A673 (cell line): Measurements from ENCODE around the gene DPM2. TPM values are rescaled to one million over a fixed set of nuclear protein-coding genes. Genes with fewer than 3 reads are reported as not detected.

Experiments
- BruUV-seq: library from RNA; stranded (reverse); fragments of 400-500 nt; replicated peaks from 2 replicates; lab custom pipeline; 2021; lab: Mats Ljungman, UMichigan
- CTCF ChIA-PET: fragments of 300-600 bp; sonication (Branson Sonifier 250); formaldehyde crosslinking; loops from one replicate; lab custom pipeline; 2022; ENCODE audit warnings: antibody characterized with exemption; lab: Charles Lee
- POLR2A ChIA-PET: fragments of 300-600 bp; sonication (Branson Sonifier 250); formaldehyde crosslinking; loops from one replicate; lab custom pipeline; 2022; ENCODE audit warnings: antibody characterized with exemption; ENCODE audit not compliant: low non-redundant PET; lab: Charles Lee
- DNase-seq: peaks from one replicate; pipeline ENCODE4 v3.0.0-alpha.2; 2015; ENCODE audit warnings: low spot score
- H3K27ac ChIP-seq: fragments of 200-600 bp; sonication (generic); 2 replicates; pipeline ENCODE4 v1.5.1; 2016; ENCODE audit warnings: mixed run types, low read depth, mild to moderate bottlenecking, mixed read lengths, antibody characterized with exemption, low read length; ENCODE audit not compliant: poor library complexity, severe bottlenecking
- H3K27me3 ChIP-seq: fragments of 200-600 bp; sonication (generic); replicated peaks from 2 replicates; pipeline ENCODE4 v1.6.1; 2017; ENCODE audit warnings: mixed run types, low read depth, mild to moderate bottlenecking, mixed read lengths, antibody characterized with exemption, low read length; ENCODE audit not compliant: insufficient read depth, poor library complexity
- H3K36me3 ChIP-seq: fragments of 200-600 bp; sonication (generic); 2 replicates; pipeline ENCODE4 v1.6.1; 2016; ENCODE audit warnings: mixed run types, mild to moderate bottlenecking, mixed read lengths, antibody characterized with exemption, low read length; ENCODE audit not compliant: insufficient read depth, poor library complexity, severe bottlenecking
- H3K4me1 ChIP-seq: fragments of 200-600 bp; sonication (generic); 2 replicates; pipeline ENCODE4 v1.6.1; 2017; ENCODE audit warnings: mixed run types, mild to moderate bottlenecking, mixed read lengths, antibody characterized with exemption, low read length; ENCODE audit not compliant: insufficient read depth, poor library complexity, severe bottlenecking
- H3K4me3 ChIP-seq: fragments of 200-600 bp; sonication (generic); 2 replicates; pipeline ENCODE4 v1.5.1; 2016; ENCODE audit warnings: low read depth, mixed run types, mild to moderate bottlenecking, mixed read lengths, low read length; ENCODE audit not compliant: poor library complexity, severe bottlenecking
- H3K9me3 ChIP-seq: fragments of 200-600 bp; sonication (generic); 2 replicates; pipeline ENCODE4 v1.6.1; 2016; ENCODE audit warnings: mixed run types, low read depth, mild to moderate bottlenecking, mixed read lengths, antibody characterized with exemption, low read length; ENCODE audit not compliant: poor library complexity, severe bottlenecking
- EZH2 ChIP-seq: fragments of 200-600 bp; sonication (generic); IDR thresholded peaks from 2 replicates; pipeline ENCODE4 v1.6.1; 2017; ENCODE audit warnings: borderline replicate concordance, low read depth, mild to moderate bottlenecking, mixed read lengths, antibody characterized with exemption, low read length; ENCODE audit not compliant: poor library complexity, severe bottlenecking
- intact Hi-C: fragments of 100-400 bp; cut with micrococcal nuclease; formaldehyde crosslinking; loops from one replicate; pipeline ENCODE4 v1.10.0; 2022; ENCODE audit not compliant: unreplicated experiment
- total RNA-seq: library from RNA; stranded (reverse); gene quantifications from 2 replicates; pipeline ENCODE4 v1.2.3, GENCODE V29; 2021
- TF ChIP-seq, protein P1 (sequence below): fragments of 300-800, 200-600 bp; sonication (generic); conservative IDR thresholded peaks from 2 replicates; pipeline ENCODE4 v1.5.1; 2017; ENCODE audit warnings: low read depth, mild to moderate bottlenecking, antibody characterized with exemption, low read length, moderate library complexity, mixed read lengths

The DPM2 gene
- total RNA-seq, 1 experiment from 2014 or later = 51.5 TPM

DNA sequence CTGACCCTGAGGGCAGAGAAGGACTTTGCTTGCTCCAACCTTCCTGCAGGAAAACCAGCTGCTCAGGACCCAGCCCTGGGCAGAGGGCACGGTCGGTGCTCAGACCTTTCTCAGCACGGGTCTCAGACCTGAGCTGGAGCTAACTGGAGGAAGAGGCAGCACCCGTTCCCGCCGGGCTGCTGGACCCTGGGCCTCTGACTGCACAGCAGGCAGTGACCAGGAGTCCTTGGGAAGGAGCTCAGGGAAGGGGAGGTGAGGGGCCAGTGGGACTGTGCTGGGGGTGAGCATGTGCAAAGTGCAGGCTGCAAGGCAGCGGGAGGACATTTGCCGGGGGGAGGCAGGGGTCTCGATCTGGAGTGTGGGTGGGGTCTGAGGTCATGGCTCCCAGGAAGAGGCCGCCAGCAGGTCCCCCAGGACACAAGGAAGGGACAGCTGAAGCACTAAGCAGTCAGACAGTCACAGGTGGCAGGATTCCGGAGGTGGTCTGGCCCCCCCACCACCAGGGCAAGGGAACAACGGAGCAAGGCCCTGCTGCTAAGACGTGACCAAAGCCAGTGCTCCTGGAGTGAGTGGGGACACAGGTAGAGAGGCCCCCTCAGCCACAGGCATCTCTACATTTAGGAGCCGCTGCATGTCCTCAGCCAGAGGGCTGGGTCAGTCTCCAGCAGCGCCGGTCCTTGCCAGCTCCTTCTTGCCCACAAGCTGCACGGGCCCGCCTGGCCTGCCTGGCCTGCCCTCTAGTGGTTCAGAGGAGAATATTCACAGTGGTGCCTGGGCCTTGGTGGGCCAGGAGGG is 4.8 kb upstream of the DPM2 start:
- H3K4me1 ChIP-seq = peaks cover 7% of the 10 kb centered on the region
- no TSS peak for BruUV-seq
- no peak for TF ChIP-seq EZH2
- TF ChIP-seq, protein P1, sequence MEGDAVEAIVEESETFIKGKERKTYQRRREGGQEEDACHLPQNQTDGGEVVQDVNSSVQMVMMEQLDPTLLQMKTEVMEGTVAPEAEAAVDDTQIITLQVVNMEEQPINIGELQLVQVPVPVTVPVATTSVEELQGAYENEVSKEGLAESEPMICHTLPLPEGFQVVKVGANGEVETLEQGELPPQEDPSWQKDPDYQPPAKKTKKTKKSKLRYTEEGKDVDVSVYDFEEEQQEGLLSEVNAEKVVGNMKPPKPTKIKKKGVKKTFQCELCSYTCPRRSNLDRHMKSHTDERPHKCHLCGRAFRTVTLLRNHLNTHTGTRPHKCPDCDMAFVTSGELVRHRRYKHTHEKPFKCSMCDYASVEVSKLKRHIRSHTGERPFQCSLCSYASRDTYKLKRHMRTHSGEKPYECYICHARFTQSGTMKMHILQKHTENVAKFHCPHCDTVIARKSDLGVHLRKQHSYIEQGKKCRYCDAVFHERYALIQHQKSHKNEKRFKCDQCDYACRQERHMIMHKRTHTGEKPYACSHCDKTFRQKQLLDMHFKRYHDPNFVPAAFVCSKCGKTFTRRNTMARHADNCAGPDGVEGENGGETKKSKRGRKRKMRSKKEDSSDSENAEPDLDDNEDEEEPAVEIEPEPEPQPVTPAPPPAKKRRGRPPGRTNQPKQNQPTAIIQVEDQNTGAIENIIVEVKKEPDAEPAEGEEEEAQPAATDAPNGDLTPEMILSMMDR = peak; percentile 97
- POLR2A ChIA-PET = no interaction called here
- H3K27me3 ChIP-seq = no peaks in the 10 kb centered on the region
- peak overlapping the region; percentile 23 for H3K27ac ChIP-seq
- CTCF ChIA-PET = interaction anchor here (0.5 to 2.5 kb wide), 8 partner anchors 12 to 1111 kb away, joined by 3 to 22 read pairs (median 4); no protein-coding TSS in a partner anchor
- H3K9me3 ChIP-seq = no peaks in the 10 kb centered on the region
- no peak overlapping the region for H3K4me3 ChIP-seq
- H3K36me3 ChIP-seq = peaks cover 21% of the 10 kb centered on the region
- intact Hi-C loops = loop anchor here (1.0 to 2.0 kb wide), 2 partner anchors 93 to 174 kb away; no protein-coding TSS in a partner anchor
- DNase-seq = peak; percentile 78

DNA sequence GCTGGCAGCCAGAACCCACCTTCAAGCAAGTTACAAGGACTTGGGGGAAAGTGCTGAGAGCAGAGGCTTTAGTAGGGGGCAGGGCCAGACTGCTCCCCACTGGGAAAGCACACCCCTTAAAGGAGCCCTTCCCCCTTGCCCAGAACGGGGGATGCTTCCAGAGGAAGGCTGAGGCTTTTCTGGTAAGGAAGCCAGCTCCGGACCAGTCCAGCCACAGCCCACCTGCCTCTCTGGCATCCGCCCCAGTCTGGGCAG is 4.2 kb upstream of the DPM2 start:
- Histone ChIP-seq H3K4me1 (peaks cover 8% of the 10 kb centered on the region), H3K9me3 (no peaks in the 10 kb centered on the region), H3K36me3 (peaks cover 21% of the 10 kb centered on the region), H3K27ac (peak overlapping the region; percentile 54), H3K4me3 (no peak overlapping the region), H3K27me3 (no peaks in the 10 kb centered on the region)
- intact Hi-C loops = loop anchor here (2.0 kb wide), 1 partner anchor 175 kb away; no protein-coding TSS in a partner anchor
- ChIA-PET CTCF (interaction anchor here (1.3 to 2.5 kb wide), 2 partner anchors 83 to 93 kb away, joined by 4 to 22 read pairs; no protein-coding TSS in a partner anchor), POLR2A (no interaction called here)
- TF ChIP-seq EZH2 = no peak
- TF ChIP-seq, protein P1 = no peak
- BruUV-seq = no TSS peak
- no peak for DNase-seq

DNA sequence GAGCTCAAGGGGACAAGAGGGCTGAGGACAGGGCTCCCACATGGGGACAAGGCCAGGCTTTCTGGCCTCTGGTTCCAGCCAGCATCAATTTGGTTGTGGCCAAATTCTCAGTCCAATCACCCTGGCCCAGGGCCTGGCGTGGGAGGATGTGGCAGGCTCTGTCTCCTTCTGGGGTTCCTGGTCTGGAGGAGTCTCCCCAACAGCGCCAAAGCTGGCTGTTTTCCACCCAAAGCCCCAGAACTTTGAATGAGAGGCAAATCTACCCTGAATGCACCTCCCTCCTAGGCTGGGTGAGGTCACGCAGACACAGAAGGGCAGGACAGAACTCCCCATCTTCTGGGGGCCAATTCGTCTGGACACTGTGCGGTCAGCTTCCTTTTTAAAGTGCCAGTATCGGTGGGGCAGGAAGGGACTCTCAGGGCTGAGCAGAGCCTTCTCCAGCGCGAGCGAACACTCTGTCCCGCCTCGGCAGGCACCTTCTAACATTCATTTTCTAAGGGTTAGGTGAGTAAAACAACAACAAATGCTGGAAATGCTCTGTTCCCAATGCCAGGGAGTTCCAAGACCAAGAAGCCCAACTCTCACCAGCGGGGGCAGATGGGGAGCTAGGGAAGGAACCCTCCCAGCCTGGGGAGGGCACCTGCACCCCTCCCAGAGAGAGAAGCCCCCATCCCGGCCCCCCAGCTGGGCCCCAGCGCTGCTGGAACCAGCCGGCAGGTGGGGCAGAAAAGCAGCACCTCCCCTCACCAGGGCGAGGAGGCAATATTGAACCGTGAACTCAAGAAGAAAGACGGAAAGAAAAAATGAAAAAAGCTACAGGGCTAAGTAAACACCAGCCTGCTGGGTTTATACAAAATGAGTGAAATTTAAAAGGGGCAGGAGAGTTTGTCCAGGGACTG is 3.7 kb upstream of the DPM2 start:
- TF ChIP-seq EZH2 = no peak
- TF ChIP-seq, protein P1 = no peak
- DNase-seq = no peak
- H3K4me3 ChIP-seq = no peak overlapping the region
- ChIA-PET CTCF (interaction anchor here (2.5 kb wide), 1 partner anchor 93 kb away, joined by 22 read pairs; no protein-coding TSS in a partner anchor), POLR2A (no interaction called here)
- no TSS peak for BruUV-seq
- intact Hi-C loops = no loop called here
- peak overlapping the region; percentile 54 for H3K27ac ChIP-seq
- H3K27me3 ChIP-seq = no peaks in the 10 kb centered on the region
- peaks cover 10% of the 10 kb centered on the region for H3K4me1 ChIP-seq
- peaks cover 21% of the 10 kb centered on the region for H3K36me3 ChIP-seq
- H3K9me3 ChIP-seq = no peaks in the 10 kb centered on the region
